ENCODE data around the gene PKHD1.
"Not testable (repeated sequence)": the region's sequence is repeated elsewhere in the genome, so short reads cannot be mapped to it uniquely, and the experiment has no call there.

PKHD1 gene

GRCh38 chr6:51986864-51987263 is 100.5 kb downstream of the PKHD1 start:
- no peak for DNase-seq

DNA sequence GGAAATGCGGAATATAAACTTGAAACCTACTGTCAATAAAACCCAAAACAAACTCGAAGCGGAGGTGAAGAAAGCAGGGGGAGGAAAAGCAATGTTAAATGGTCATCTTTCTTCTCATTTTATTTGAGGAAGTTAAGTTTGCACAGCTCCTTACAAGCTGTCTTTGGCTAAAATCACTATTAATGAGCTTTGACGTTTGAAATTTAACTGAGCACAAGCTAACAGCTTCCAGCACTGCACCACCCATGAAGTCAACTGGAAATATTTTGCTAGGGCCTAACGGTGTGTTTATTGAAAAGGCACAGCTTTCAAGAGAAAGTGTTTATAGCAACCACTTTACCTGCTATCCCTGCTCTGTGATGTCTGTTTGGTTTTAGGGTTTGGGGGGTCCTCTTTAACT is 103.8 kb downstream of the PKHD1 start:
- DNase-seq: no peak

DNA sequence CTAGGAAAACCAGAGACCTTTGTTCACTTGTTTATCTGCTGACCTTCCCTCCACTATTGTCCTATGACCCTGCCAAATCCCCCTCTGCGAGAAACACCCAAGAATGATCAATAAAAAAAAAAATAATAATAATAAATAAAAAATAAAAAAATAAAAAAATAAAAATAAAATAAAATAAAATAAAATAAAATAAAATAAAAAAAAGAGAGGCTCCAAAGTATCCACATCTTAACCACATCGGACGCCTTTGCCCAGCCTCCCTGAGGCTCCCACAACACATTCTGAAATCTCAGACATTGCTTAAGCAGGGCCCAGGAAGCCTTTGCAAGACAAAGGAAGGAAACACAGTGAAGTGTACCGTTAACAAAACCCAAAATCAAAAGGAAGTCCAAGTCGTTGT is 104.7 kb downstream of the PKHD1 start:
- not testable (repeated sequence) for DNase-seq

DNA sequence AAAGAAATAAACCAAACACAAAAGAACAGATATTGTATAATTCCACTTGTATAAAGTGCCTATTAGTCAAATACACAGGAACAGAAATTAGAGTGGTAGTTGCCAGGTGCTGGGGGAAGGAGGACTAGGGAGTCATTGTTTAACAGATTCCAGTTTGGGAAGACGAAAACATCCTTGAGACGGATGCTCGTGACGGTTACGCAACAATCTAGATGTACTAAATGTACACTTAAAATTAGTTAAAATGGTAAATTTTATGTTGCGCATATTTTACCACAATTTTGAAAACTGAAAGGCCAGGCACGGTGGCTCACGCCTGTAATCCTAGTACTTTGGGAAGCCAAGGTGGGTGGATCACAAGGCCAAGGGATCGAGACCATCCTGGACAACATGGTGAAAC is 111.0 kb downstream of the PKHD1 start:
- DNase-seq: no peak

DNA sequence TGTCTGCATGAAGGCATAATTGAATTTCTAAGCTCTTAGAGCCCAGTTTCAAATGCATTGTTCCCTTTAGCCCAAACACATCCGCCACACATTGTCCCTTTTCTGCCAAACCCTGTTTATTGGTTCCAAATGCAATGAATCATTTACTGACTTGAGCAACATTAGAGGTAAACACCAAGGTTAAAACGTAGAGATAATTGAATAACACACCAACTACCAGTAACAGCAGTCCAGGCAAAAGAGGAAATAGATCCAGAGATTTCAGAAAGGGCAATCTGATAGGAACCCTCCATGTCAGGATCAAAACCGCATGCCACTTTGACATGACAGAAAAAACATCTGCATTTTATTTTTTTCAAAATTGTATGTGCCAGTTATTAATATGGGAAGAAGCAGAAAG is 114.8 kb downstream of the PKHD1 start:
- DNase-seq: no peak

DNA sequence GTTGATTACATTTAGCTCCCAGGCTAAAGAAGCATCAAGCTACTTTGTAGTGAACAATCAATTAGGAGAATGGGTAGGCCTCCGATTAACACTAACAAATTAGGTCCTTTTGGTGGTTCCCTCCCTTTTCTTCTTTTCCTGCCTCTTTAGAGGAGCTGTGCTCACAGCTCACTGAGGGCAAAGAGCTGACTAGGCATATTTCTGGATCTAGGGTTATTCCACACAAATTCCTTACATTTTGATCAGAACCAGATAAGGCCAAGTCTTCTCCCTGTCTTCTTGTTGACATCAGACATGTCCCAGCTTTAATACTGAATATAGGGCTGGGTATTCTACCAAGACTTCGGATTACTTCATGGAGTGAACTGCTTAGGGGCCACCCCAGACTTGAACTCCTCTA is 119.1 kb downstream of the PKHD1 start:
- DNase-seq: no peak

DNA sequence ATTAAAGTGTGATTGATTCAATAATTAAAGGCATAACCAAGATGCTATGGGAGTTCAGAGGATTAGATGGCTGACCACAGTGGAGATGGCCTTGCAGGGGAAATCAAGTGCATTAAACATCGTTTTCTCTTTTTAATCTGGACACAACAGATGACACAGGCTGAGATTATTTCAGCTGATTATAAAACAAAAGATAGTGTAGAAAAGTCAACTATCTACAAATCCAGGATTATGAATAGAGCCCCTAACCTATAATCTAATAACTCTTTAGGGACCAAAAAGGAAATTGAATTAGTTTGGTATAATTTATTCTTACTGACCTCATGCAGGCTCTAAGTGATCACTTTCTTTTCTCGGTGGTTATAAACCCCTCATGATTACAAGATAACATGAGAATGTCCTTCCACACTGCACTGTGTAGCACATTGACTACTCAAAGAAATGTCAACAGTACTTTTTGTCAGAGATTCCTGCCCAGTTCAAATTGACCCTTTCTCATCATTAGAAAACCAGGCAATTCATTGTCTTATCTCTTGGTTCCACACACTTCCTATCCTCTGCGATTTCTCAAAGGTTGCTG is 122.1 kb downstream of the PKHD1 start:
- no peak for DNase-seq

DNA sequence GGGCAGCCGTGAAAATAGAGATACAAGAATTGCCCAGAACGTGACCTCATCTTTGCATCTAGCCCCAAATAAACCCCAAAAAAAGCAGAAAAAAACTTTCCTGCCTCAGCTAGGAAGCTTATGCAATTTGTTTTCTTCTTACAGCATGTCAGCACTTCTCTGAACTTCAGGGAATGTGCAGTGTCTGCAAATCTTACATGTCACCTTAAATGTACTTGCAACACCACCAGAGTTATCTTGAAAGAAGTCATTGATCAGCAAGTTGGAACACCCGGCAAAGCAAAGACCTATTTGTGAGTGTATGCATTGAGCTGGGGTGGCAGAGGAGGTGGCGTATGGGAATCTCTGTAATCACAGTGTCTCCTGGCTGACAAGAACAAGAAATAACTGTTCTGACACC is 123.4 kb downstream of the PKHD1 start:
- DNase-seq: no peak

- no peak for DNase-seq
Observed at GRCh38 chr6:51962354-51962753, 125.1 kb downstream of the PKHD1 start.

DNA sequence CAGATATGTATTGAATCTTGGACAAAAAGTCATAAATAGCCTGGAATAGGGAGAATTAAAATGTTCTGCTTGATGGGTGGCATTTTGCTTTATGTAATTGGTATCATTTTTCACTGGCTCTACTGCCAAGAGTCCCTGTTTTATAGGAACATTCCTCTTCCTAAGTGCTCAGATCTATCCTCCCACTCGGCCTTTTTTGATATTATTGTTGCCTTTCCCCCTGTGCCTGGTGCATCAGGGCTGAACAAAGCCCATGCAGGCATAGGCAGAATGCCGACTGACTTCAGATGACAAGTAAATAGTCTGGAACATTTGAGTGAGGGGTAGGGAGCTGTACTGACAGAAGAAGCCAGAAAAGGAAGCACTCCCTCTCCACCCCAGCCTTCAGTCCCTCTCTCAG is 127.0 kb downstream of the PKHD1 start:
- DNase-seq: no peak

DNA sequence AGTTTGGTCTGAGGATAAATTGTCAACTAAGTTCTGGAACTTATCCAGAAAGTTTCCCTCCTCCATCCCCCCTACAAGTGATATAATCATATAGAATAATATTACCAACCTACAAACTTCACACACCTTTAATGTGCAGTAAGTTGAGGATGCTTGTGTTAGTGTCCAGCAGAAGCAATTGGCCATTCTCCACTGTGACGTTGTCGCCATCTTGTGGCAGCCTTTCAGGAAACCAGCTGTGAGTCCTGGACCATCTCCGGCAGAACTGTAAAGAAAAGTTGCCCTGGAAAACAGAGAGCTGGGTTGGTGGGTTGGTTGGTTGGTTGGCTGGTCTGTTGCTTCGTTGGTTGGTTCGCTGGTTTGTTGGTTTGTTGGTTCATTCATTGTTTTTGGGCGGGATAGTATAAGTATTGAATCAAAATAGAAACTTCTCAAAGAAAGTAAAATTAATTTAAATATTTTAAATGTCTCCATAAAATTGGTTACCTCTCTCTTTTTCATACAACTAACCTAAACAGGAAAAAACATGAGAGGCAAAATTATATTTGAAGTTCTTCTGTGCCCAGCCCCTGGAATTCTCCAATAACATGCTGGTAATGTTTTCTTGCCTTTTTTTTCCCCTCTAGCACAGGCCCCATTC is 127.5 kb downstream of the PKHD1 start:
- DNase-seq: peak; percentile 62

DNA sequence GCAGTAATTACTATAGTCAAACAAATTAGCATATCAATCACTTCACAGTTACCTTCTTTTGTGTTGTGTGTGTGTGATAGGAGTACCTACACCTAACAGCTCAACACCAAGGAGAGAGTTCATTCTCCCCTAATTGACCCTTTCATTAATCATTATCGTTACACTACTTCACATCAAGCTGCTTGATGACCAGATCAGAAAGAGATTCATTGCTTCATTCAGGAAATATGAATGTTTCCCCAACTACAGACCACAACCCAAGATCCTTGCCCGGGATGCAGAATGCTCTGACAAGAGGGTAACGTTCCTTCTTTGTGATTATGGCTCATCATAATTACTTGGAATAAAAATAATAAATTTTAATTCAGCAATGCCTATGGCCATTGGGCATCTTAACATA is 132.7 kb downstream of the PKHD1 start:
- no peak for DNase-seq

- no peak for DNase-seq
Observed at GRCh38 chr6:51953246-51953645, 134.2 kb downstream of the PKHD1 start.

- DNase-seq: no peak
Observed at GRCh38 chr6:51951924-51952323, 135.5 kb downstream of the PKHD1 start.

GRCh38 chr6:51949526-51949925 is 137.9 kb downstream of the PKHD1 start:
- no peak for DNase-seq

DNA sequence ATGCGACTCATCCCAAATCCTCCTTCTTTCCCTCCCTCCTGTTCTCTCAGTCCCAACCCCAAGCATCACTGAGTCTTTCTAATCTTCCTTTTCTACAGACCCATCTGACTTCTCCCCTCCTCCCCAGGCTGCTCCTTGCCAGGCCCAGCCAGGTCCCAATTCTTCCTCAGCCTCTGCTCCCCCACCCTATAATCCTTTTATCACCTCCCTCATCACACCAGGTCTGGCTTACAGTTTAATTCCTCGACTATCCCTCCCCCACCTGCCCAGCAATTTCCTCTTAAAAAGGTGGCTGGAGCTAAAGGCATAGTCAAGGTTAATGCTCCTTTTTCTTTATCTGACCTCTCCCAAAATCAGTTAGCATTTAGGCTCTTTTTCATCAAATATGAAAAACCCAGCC is 147.7 kb downstream of the PKHD1 start:
- DNase-seq: not testable (repeated sequence)

DNA sequence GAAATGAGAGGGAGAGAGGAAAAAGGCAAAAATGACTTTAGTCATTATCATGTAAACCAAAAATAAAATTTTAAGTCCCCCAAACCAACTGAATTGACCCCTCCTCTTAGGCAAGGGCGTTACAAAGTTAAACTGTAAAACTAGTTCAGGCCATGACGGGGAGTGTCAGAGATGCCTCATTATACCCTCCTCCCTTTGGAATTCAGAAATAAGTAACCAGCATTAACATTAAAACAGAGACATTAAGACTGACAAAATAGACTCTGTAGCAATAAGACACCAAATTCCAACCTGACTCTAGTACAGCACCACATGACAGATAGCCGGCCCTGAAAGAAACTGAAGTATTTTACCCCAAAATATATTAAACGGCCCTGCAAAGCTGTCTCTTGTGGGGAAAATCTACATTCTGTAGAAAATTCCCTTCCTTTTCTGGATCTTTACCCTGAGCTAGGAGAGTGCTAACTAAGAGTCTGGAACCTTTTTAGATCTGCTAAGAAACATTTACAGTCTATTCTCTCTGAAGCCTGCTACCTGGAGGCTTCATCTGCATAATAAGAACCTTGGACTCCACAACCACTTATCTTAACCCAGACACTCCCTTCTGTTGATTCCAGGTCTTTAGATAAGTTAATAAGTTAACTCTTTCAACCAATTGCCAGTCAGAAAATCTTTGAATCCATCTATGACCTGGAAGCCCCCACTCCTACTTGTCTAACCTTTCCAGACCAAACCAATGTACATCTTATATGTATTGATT is 150.7 kb downstream of the PKHD1 start:
- DNase-seq: no peak

DNA sequence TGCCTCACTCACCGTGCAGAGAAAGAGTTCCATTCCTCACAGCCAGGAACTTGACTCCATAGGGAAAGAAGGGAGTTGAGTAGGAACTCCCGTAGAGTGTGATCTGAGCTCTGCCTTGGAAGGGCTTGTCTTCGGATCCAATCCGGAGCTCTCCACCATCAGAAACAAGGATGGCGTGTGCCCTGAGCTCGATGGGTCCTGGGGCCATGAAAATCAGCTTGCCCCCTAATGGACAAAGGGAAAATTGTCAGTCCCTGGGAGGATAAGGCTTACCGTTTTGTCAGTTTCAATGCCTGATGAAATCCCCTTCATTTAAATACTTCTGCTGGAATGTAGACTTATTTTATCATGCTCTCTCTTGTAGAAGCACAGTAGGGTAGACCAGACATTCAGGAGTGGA is 153.3 kb downstream of the PKHD1 start:
- no peak for DNase-seq

DNA sequence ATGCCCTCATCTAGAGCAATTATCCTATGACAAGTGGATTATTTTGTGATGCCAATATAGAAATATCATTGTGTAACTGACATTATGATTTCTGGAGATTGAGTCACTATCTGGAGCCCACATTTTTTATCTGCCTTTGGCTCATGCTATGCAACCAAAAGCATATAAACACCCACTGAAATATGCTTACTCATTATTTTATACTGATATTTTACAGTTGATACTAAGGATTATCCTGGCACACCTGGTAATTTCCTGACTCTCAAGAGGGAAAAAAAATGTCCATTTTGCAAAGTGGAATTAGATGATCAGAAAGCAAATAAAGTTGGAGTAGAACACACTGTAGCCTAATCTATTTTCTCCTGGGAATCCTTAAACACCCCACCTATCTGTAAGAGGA is 154.5 kb downstream of the PKHD1 start:
- no peak for DNase-seq

DNA sequence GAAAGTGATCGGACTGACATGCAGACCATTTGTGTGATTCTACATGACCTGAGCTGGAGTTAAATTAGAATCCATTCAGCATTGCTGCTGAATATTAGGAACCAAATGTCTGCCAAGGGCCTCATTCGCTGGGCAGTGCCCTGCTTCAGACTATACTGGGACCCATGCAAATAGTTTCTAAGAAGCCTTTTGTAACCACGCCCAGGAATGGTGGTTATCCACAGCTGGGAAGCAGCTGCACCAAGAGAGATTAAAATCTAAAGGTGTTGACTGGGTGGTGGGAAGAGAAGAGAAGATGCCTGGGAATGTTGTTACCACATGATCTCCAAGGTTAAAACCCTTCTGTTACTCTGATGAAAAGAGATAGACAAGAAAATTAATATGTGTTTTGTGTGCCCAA is 156.8 kb downstream of the PKHD1 start:
- no peak for DNase-seq

DNA sequence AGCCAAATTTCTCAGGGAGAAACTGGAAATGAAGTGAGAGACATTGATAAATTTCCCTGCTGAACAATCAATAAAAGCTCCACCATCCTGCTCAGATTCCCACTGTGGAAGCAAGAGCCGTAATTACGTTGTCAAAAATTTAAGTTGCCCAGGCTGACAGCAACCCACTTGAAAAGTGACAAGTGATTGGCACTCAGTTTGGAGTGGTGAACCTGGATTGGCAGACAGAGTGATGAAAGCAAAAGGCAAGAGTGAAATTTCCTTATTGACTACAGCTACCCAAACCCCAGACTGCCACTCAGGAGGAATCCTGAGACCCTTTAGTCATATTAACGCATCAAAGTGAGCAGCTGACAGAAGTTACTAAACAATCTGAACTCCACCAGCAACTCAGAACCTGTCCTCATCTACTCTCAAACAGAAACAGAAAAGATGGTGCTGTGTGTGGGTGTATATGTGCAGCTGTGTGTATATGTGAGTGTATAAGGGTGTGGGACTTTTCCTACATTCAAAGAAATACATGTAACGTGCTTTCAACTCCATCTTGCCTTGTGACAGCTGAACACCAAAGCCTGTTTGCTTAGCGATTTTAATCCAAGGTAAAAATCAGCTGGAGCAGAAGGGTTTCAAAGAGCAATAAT is 157.4 kb downstream of the PKHD1 start:
- no peak for DNase-seq

- DNase-seq: no peak
Observed at GRCh38 chr6:51928320-51928719, 159.1 kb downstream of the PKHD1 start.

DNA sequence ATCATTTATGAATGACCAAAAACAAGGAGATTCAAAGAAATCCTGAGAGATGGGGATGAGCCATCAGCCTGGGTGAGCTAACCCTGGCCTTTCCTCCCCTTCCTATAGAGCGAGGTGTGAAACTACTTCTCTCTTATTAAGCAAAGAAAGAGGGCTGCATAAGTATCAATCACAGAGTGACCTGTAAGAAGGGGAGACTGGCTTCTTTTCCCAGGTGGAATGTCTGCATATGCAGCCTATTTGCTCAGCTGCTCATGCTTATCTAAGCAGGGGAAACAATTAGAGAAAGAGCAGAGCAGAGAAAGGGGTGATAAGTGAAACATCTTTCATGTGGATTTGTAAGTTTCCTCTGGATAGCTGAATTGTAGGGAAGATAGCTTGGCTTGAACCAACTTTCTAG is 160.0 kb downstream of the PKHD1 start:
- no peak for DNase-seq

DNA sequence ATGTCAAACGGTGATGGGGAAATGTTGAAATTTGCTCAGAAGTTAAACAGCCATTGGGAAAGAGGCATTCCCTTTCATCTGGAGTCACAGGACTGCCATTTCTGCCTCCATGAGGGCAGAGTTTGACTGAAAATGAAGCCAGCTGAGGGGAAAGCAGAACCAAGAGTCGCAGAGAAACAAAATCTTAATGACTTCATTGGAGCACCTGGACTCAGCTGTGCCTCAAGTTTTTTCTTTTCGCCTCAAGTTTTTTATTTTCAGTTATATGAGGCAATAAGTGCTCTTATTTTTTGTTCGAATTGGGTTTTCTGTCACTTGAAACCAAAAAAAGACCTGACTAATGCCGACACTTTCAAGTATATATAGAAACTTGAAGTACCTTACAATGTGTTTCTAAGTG is 161.3 kb downstream of the PKHD1 start:
- no peak for DNase-seq

All from activated CD4-positive, alpha-beta T cell treated with anti-CD3 and anti-CD28 coated beads, Interleukin-10, Interleukin-2, amounts not matched to agents 100 ng/mL and 50 ng/mL, durations not matched to agents 16 hours and 8 hours (primary cell).